SK-N-SH (cell line): ENCODE measurements around the gene CEP290. TPM values are rescaled to one million over a fixed set of nuclear protein-coding genes. Genes with fewer than 3 reads are reported as not detected.

Experiments
- CTCF ChIA-PET: fragments of 300-600, 350-600 bp; formaldehyde crosslinking; extraction: SDS; loops from one replicate; lab custom pipeline; 2021; lab: Yijun Ruan, JAX
- POLR2A ChIA-PET: fragments of 350-600 bp; sonication (Branson Sonifier 250); formaldehyde crosslinking; extraction: SDS; loops from one replicate; lab custom pipeline; 2020; ENCODE audit warnings: antibody characterized with exemption, inconsistent platforms; lab: Yijun Ruan, JAX
- DNase-seq: peaks from one replicate; pipeline ENCODE4 v3.0.0; 2012
- H2AFZ ChIP-seq: fragments of 200-600 bp; sonication (generic); 2 replicates; pipeline ENCODE4 v1.8.1; 2016; ENCODE audit warnings: antibody characterized with exemption, mild to moderate bottlenecking, low read depth
- H3F3A ChIP-seq: fragments of 200-600 bp; sonication (generic); replicated peaks from 2 replicates; pipeline ENCODE3; 2016; ENCODE audit warnings: antibody characterized with exemption, mild to moderate bottlenecking; ENCODE audit not compliant: insufficient read depth
- H3K27ac ChIP-seq, 2 experiments: fragments of 200-500 bp in 1 of 2; fragments of 200-600 bp in 1 of 2; sonication (Bioruptor generic) in 1 of 2; sonication (generic), shearing (Covaris generic) in 1 of 2; 2 replicates each; pipeline versions ENCODE4 v1.5.1 to v1.6.1; 2014 to 2016; ENCODE audit warnings: low read depth in 2 of 2, inconsistent platforms in 1 of 2, low read length in 1 of 2, mild to moderate bottlenecking in 1 of 2, mixed read lengths in 1 of 2
- H3K27me3 ChIP-seq: fragments of 200-600 bp; sonication (generic), shearing (Covaris generic); 2 replicates; pipeline ENCODE4 v1.6.1; 2016; ENCODE audit warnings: mixed run types; ENCODE audit not compliant: insufficient read depth
- H3K36me3 ChIP-seq, 2 experiments: fragments of 200-500 bp in 1 of 2; fragments of 200-600 bp in 1 of 2; sonication (Bioruptor generic) in 1 of 2; sonication (generic) in 1 of 2; replicated peaks in 1 of 2; 2 replicates each; pipeline versions ENCODE3 to v1.5.1; 2014 to 2016; ENCODE audit warnings: low read length in 1 of 2, mild to moderate bottlenecking in 1 of 2; ENCODE audit not compliant: insufficient read depth in 2 of 2, control insufficient read depth in 1 of 2
- H3K4me1 ChIP-seq, 2 experiments: fragments of 200-500 bp in 1 of 2; fragments of 200-600 bp in 1 of 2; sonication (Bioruptor generic) in 1 of 2; sonication (generic), shearing (Covaris generic) in 1 of 2; 2 replicates each; pipeline versions ENCODE4 v1.5.1 to v1.6.1; 2014 to 2016; ENCODE audit warnings: low read depth in 1 of 2, low read length in 1 of 2, mixed run types in 1 of 2; ENCODE audit not compliant: insufficient read depth in 2 of 2, control insufficient read depth in 1 of 2
- H3K4me2 ChIP-seq: fragments of 200-600 bp; sonication (generic), shearing (Covaris generic); 2 replicates; pipeline ENCODE4 v1.6.1; 2017; ENCODE audit warnings: mixed run types
- H3K4me3 ChIP-seq, 2 experiments: fragments of 200-500 bp in 1 of 2; fragments of 200-600 bp in 1 of 2; sonication (Bioruptor generic) in 1 of 2; sonication (generic), shearing (Covaris generic) in 1 of 2; 2 replicates each; pipeline versions ENCODE4 v1.5.1 to v1.8.1; 2014 to 2016; ENCODE audit warnings: low read depth in 2 of 2, inconsistent platforms in 1 of 2, low read length in 1 of 2, mild to moderate bottlenecking in 1 of 2, mixed read lengths in 1 of 2, moderate library complexity in 1 of 2
- H3K79me2 ChIP-seq: fragments of 200-600 bp; sonication (generic); 2 replicates; pipeline ENCODE4 v1.8.1; 2017; ENCODE audit warnings: mild to moderate bottlenecking; ENCODE audit not compliant: insufficient read depth
- H3K9ac ChIP-seq: fragments of 200-600 bp; sonication (generic); 2 replicates; pipeline ENCODE4 v1.6.1; 2017; ENCODE audit warnings: mixed run types
- H3K9me2 ChIP-seq: fragments of 200-600 bp; sonication (generic); 2 replicates; pipeline ENCODE4 v1.6.1; 2017; ENCODE audit warnings: mixed run types
- H3K9me3 ChIP-seq: fragments of 200-600 bp; sonication (generic); 2 replicates; pipeline ENCODE4 v1.6.1; 2017; ENCODE audit warnings: mixed run types, mild to moderate bottlenecking, moderate library complexity
- H4K20me1 ChIP-seq: fragments of 200-600 bp; sonication (generic); 2 replicates; pipeline ENCODE4 v1.6.1; 2017; ENCODE audit warnings: mild to moderate bottlenecking, mixed run types; ENCODE audit not compliant: insufficient read depth
- CTCF ChIP-seq: fragments of 200-600 bp; sonication (generic); IDR thresholded peaks from 2 replicates; pipeline ENCODE4 v1.6.1; 2017; ENCODE audit warnings: antibody characterized with exemption, mild to moderate bottlenecking, moderate library complexity
- GABPA ChIP-seq: IDR thresholded peaks from 2 replicates; pipeline ENCODE4 v1.4.0; 2012; ENCODE audit warnings: low read depth, mild to moderate bottlenecking
- JUND ChIP-seq: IDR thresholded peaks from 2 replicates; pipeline ENCODE4 v1.4.0; 2012
- MEF2A ChIP-seq: IDR thresholded peaks from 2 replicates; pipeline ENCODE4 v1.4.0; 2012; ENCODE audit warnings: low read depth, borderline replicate concordance
- NFIC ChIP-seq: IDR thresholded peaks from 2 replicates; pipeline ENCODE4 v1.4.0; 2012; ENCODE audit warnings: borderline replicate concordance
- PBX3 ChIP-seq: IDR thresholded peaks from 2 replicates; pipeline ENCODE4; 2012
- RAD21 ChIP-seq: IDR thresholded peaks from 2 replicates; pipeline ENCODE4 v1.6.1; 2012; ENCODE audit warnings: mild to moderate bottlenecking, low read length
- RFX5 ChIP-seq: IDR thresholded peaks from 2 replicates; pipeline ENCODE4 v1.6.1; 2012; ENCODE audit warnings: mild to moderate bottlenecking, improper control_type of control experiment, low read length
- RXRA ChIP-seq: IDR thresholded peaks from 2 replicates; pipeline ENCODE4 v1.4.0; 2012; ENCODE audit warnings: low read depth, mild to moderate bottlenecking, borderline replicate concordance
- SMC3 ChIP-seq: IDR thresholded peaks from 2 replicates; pipeline ENCODE4 v1.6.1; 2012; ENCODE audit warnings: low read depth, low read length, improper control_type of control experiment
- TCF12 ChIP-seq: IDR thresholded peaks from 2 replicates; pipeline ENCODE4 v1.4.0; 2012
- USF2 ChIP-seq: fragments of 150-350 bp; IDR thresholded peaks from 2 replicates; pipeline ENCODE4 v1.6.1; 2017; ENCODE audit warnings: antibody characterized with exemption, low read length, low read depth, borderline replicate concordance
- YY1 ChIP-seq: IDR thresholded peaks from 2 replicates; pipeline ENCODE4 v1.4.0; 2012; ENCODE audit warnings: low read depth, mild to moderate bottlenecking
- ZBTB33 ChIP-seq: IDR thresholded peaks from 2 replicates; pipeline ENCODE4 v1.4.0; 2012; ENCODE audit warnings: low read depth, borderline replicate concordance
- WGBS: methylation state at CpG from one replicate; pipeline ENCODE4 v1.1.6; 2017; ENCODE audit warnings: low lambda C conversion rate; 5-methylcytosine and 5-hydroxymethylcytosine counted together
- polyA plus RNA-seq, 3 experiments: library from polyadenylated mRNA; depleted of rRNA; stranded (reverse); fragments of >200 nt; gene quantifications; 2 replicates each; pipeline ENCODE4 v1.2.3, GENCODE V29; 2012

The CEP290 gene
- polyA plus RNA-seq, 1 of the 3 experiments (the other 2 are of a cell fraction): 8.9 TPM

GRCh38 chr12:88156075-88156654 is 14.3 kb upstream of the CEP290 start:
- H3K9me3 ChIP-seq: no peaks in the 10 kb centered on the region
- no peak for DNase-seq
- CTCF ChIA-PET: interaction anchor here (0.9 to 3.5 kb wide), 3 partner anchors 424 to 861 kb away, joined by 3 to 34 read pairs (median 5); partner anchors contain the start of gene KITLG
- H3K4me3 ChIP-seq: no peak overlapping the region
- no peak overlapping the region for H3K9ac ChIP-seq
- H3K27ac ChIP-seq: no peak overlapping the region
- POLR2A ChIA-PET: no interaction called here
- H3K4me1 ChIP-seq: peaks cover 0 to 8% of the 10 kb centered on the region in 2 experiments; a peak in 2 of 4 replicates
- no peaks in the 10 kb centered on the region for H4K20me1 ChIP-seq
- H3K27me3 ChIP-seq: no peaks in the 10 kb centered on the region
- H3K79me2 ChIP-seq: peaks cover 19% of the 10 kb centered on the region; the same call in 1 of the 2 replicates
- WGBS: 100% methylated on average over 1 of the region's 1 CpG
- no peaks in the 10 kb centered on the region for H3K9me2 ChIP-seq
- no peak overlapping the region for H3K4me2 ChIP-seq
- peaks cover 9% of the 10 kb centered on the region for H3F3A ChIP-seq
- no peak for TF ChIP-seq RXRA
- TF ChIP-seq PBX3: no peak
- TF ChIP-seq NFIC: no peak
- no peak for TF ChIP-seq MEF2A
- TF ChIP-seq USF2: no peak
- no peak for TF ChIP-seq JUND
- no peak for TF ChIP-seq GABPA
- TF ChIP-seq YY1: no peak
- no peak for TF ChIP-seq ZBTB33
- no peak for TF ChIP-seq RFX5
- no peak for TF ChIP-seq TCF12
- H3K36me3 ChIP-seq: peaks cover 7 to 15% of the 10 kb centered on the region in 2 experiments
- H2AFZ ChIP-seq: no peak overlapping the region

GRCh38 chr12:88153959-88154358 is 12.1 kb upstream of the CEP290 start:
- H3K36me3 ChIP-seq: peaks cover 2 to 9% of the 10 kb centered on the region in 2 experiments
- POLR2A ChIA-PET: no interaction called here
- no peaks in the 10 kb centered on the region for H3K9me3 ChIP-seq
- H3K27ac ChIP-seq: no peak overlapping the region; a peak in 1 of 4 replicates
- H3K9me2 ChIP-seq: no peaks in the 10 kb centered on the region
- no peak overlapping the region for H3K4me3 ChIP-seq
- DNase-seq: peak; percentile 2
- H3F3A ChIP-seq: peaks cover 4% of the 10 kb centered on the region
- H3K27me3 ChIP-seq: no peaks in the 10 kb centered on the region
- TF ChIP-seq CTCF: peak; percentile 58
- no peak for TF ChIP-seq JUND
- no peak for TF ChIP-seq PBX3
- TF ChIP-seq SMC3: peak; percentile 36; the same call in 1 of the 2 replicates
- TF ChIP-seq RAD21: peak; percentile 62
- TF ChIP-seq, all 33 proteins: peak for 3
- Histone ChIP-seq H4K20me1 (no peaks in the 10 kb centered on the region), H3K4me2 (no peak overlapping the region), H2AFZ (no peak overlapping the region), H3K4me1 (peaks cover 0 to 8% of the 10 kb centered on the region in 2 experiments; a peak in 2 of 4 replicates), H3K9ac (peak overlapping the region; percentile 2; the same call in 1 of the 2 replicates), H3K79me2 (peaks cover 32% of the 10 kb centered on the region; the same call in 1 of the 2 replicates)
- CTCF ChIA-PET: interaction anchor here (0.6 to 3.5 kb wide), 12 partner anchors 11 to 1376 kb away, joined by 3 to 34 read pairs (median 4); partner anchors contain the start of gene KITLG
- WGBS: 61% methylated on average over 3 of the region's 3 CpGs
